Upper lobe of right lung (tissue), 1 donor: Measurements from ENCODE around the gene TRIM44. TPM values are rescaled to one million over a fixed set of nuclear protein-coding genes. Genes with fewer than 3 reads are reported as not detected.

Experiments
- ATAC-seq: fragments of 200-7000 bp; cut with Tn5 transposase; one replicate; pipeline ENCODE4 v1.9.1; 2020; ENCODE audit warnings: mild to moderate bottlenecking, moderate library complexity
- DNase-seq: peaks from one replicate; pipeline ENCODE4 v3.0.0-alpha.2; 2020
- H3K27ac ChIP-seq: fragments of 200-600 bp; one replicate; pipeline ENCODE4 v1.8.0; 2022
- H3K27me3 ChIP-seq: fragments of 200-600 bp; one replicate; pipeline ENCODE4 v1.8.0; 2022; ENCODE audit warnings: mild to moderate bottlenecking
- H3K36me3 ChIP-seq: fragments of 200-600 bp; one replicate; pipeline ENCODE4 v1.8.0; 2022
- H3K4me1 ChIP-seq: fragments of 200-600 bp; one replicate; pipeline ENCODE4 v1.8.0; 2022
- H3K4me3 ChIP-seq: fragments of 200-600 bp; one replicate; pipeline ENCODE4 v1.8.0; 2022; ENCODE audit warnings: mild to moderate bottlenecking
- H3K9me3 ChIP-seq: fragments of 200-600 bp; one replicate; pipeline ENCODE4 v1.8.0; 2022
- CTCF ChIP-seq: fragments of 200-600 bp; IDR thresholded peaks from one replicate; pipeline ENCODE4 v1.8.0; 2022; ENCODE audit warnings: antibody characterized with exemption
- intact Hi-C: fragments of 100-400 bp; cut with DNase I; formaldehyde crosslinking; loops from one replicate; pipeline ENCODE4 v1.11.0; 2022
- total RNA-seq: library from RNA; stranded (reverse); fragmentation: NEBNext Ultra II Directional; extraction: Animal tissue kit (Norgen Biotek cat#: 25700); gene quantifications from one replicate; pipeline ENCODE4 v1.2.1, GENCODE V29; 2021
- donor health status: DM: no; HTN: yes; CAD: no; lungs with severe emphysema.

The TRIM44 gene
- total RNA-seq, 1 donor from 2014 or later: 67.2 TPM

GRCh38 chr11:35682230-35683173, 19.9 kb downstream of the TRIM44 start:
- H3K27me3 ChIP-seq: no peaks in the 10 kb centered on the region
- ATAC-seq (peak; percentile 46), DNase-seq (no peak)
- peaks cover 18% of the 10 kb centered on the region for H3K36me3 ChIP-seq
- TF ChIP-seq CTCF: no peak
- no peak overlapping the region for H3K27ac ChIP-seq
- H3K4me3 ChIP-seq: no peak overlapping the region
- no peaks in the 10 kb centered on the region for H3K9me3 ChIP-seq
- H3K4me1 ChIP-seq: peaks cover 18% of the 10 kb centered on the region
- intact Hi-C loops: no loop called here

GRCh38 chr11:35683728-35684339, 21.3 kb downstream of the TRIM44 start:
- Histone ChIP-seq H3K27ac (no peak overlapping the region), H3K36me3 (peaks cover 29% of the 10 kb centered on the region), H3K4me3 (no peak overlapping the region), H3K9me3 (no peaks in the 10 kb centered on the region), H3K27me3 (no peaks in the 10 kb centered on the region), H3K4me1 (peaks cover 18% of the 10 kb centered on the region)
- TF ChIP-seq CTCF: no peak
- DNase-seq: no peak
- intact Hi-C loops: no loop called here
- peak; percentile 88 for ATAC-seq

- intact Hi-C loops: no loop called here
- peaks cover 22% of the 10 kb centered on the region for H3K4me1 ChIP-seq
- H3K27ac ChIP-seq: no peak overlapping the region
- H3K4me3 ChIP-seq: no peak overlapping the region
- H3K27me3 ChIP-seq: no peaks in the 10 kb centered on the region
- H3K36me3 ChIP-seq: peaks cover 29% of the 10 kb centered on the region
- DNase-seq: no peak
- no peak for ATAC-seq
- no peak for TF ChIP-seq CTCF
- no peaks in the 10 kb centered on the region for H3K9me3 ChIP-seq
Observed at GRCh38 chr11:35688023-35688422, 25.4 kb downstream of the TRIM44 start.

GRCh38 chr11:35689081-35689996, 26.8 kb downstream of the TRIM44 start:
- no peak overlapping the region for H3K4me3 ChIP-seq

More at GRCh38 chr11:35689081-35689996, 26.8 kb downstream of the TRIM44 start:
- ATAC-seq: no peak
- Histone ChIP-seq H3K36me3 (peaks cover 29% of the 10 kb centered on the region), H3K4me1 (peaks cover 11% of the 10 kb centered on the region), H3K27ac (no peak overlapping the region), H3K9me3 (no peaks in the 10 kb centered on the region), H3K27me3 (no peaks in the 10 kb centered on the region)
- intact Hi-C loops: no loop called here
- TF ChIP-seq CTCF: no peak
- DNase-seq: no peak
